Brain microvascular endothelial cell (primary cell): ENCODE measurements around the gene COL6A2.
"Not testable (repeated sequence)": the region's sequence is repeated elsewhere in the genome, so short reads cannot be mapped to it uniquely, and the experiment has no call there.

Experiments used
- DNase-seq: peaks from one replicate; pipeline ENCODE4 v3.0.0-alpha.2; 2020
- H3K27ac ChIP-seq: fragments of 250-450 bp; sonication (Bioruptor Pico); 2 replicates; pipeline ENCODE4 v1.5.1; 2020; ENCODE audit warnings: mild to moderate bottlenecking, moderate library complexity
- H3K27me3 ChIP-seq: fragments of 250-450 bp; sonication (Bioruptor Pico); replicated peaks from 2 replicates; pipeline ENCODE4 v1.5.1; 2020; ENCODE audit warnings: mild to moderate bottlenecking
- H3K36me3 ChIP-seq: fragments of 250-450 bp; sonication (Bioruptor Pico); replicated peaks from 2 replicates; pipeline ENCODE4 v1.5.1; 2020; ENCODE audit warnings: mild to moderate bottlenecking
- H3K4me3 ChIP-seq: 2 replicates; pipeline ENCODE4 v1.5.1; 2011; ENCODE audit warnings: low read depth, mild to moderate bottlenecking, control low read depth, low read length, moderate library complexity
- CTCF ChIP-seq: IDR thresholded peaks from 2 replicates; pipeline ENCODE4 v1.5.1; 2011; ENCODE audit warnings: low read depth, mild to moderate bottlenecking, moderate library complexity, low read length, control low read depth, inconsistent platforms; ENCODE audit errors: missing control alignments
- in situ Hi-C: cut with HindIII; loops from 2 replicates; pipeline ENCODE4 v1.10.0; 2017; ENCODE audit warnings: low sequenced_read_pairs, low pct_ligation_motif_present

The COL6A2 gene

GRCh38 chr21:46171996-46172862 is 74.3 kb downstream of the COL6A2 start:
- H3K27me3 ChIP-seq, result no peaks in the 10 kb centered on the region
- in situ Hi-C loops, result no loop called here
- H3K4me3 ChIP-seq, result no peak overlapping the region
- no peaks in the 10 kb centered on the region for H3K36me3 ChIP-seq
- no peak for DNase-seq
- no peak overlapping the region for H3K27ac ChIP-seq
- TF ChIP-seq CTCF, result no peak

- TF ChIP-seq CTCF, result no peak
- in situ Hi-C loops, result no loop called here
- H3K27ac ChIP-seq, result no peak overlapping the region
- no peaks in the 10 kb centered on the region for H3K27me3 ChIP-seq
- no peak for DNase-seq
- no peak overlapping the region for H3K4me3 ChIP-seq
- H3K36me3 ChIP-seq, result no peaks in the 10 kb centered on the region
Observed at GRCh38 chr21:46172863-46173528, 75.1 kb downstream of the COL6A2 start.

- TF ChIP-seq CTCF, result no peak
- H3K36me3 ChIP-seq, result no peaks in the 10 kb centered on the region
- no peak for DNase-seq
- H3K27me3 ChIP-seq, result no peaks in the 10 kb centered on the region
- H3K27ac ChIP-seq, result no peak overlapping the region
- in situ Hi-C loops, result no loop called here
- H3K4me3 ChIP-seq, result no peak overlapping the region
Observed at GRCh38 chr21:46173573-46173972, 75.7 kb downstream of the COL6A2 start.

GRCh38 chr21:46176443-46177129 is 78.7 kb downstream of the COL6A2 start:
- H3K4me3 ChIP-seq, H3K36me3 ChIP-seq, H3K27ac ChIP-seq, in situ Hi-C loops, H3K27me3 ChIP-seq, DNase-seq: not testable (repeated sequence)

- Histone ChIP-seq H3K36me3 (no peaks in the 10 kb centered on the region), H3K27me3 (no peaks in the 10 kb centered on the region), H3K4me3 (no peak overlapping the region), H3K27ac (no peak overlapping the region)
- no peak for TF ChIP-seq CTCF
- DNase-seq, result no peak
- in situ Hi-C loops, result no loop called here
Observed at GRCh38 chr21:46178961-46179360, 81.0 kb downstream of the COL6A2 start.
